Naive thymus-derived CD8-positive, alpha-beta T cell (primary cell): Measurements from ENCODE around the gene NAT9. TPM values are rescaled to one million over a fixed set of nuclear protein-coding genes. Genes with fewer than 3 reads are reported as not detected.

Source experiments
- ATAC-seq, 2 donors: fragments of 150-1000 bp; cut with Tn5 transposase in 1 of 2; sonication (Bioruptor Pico), chemical (Tn5 transposase) in 1 of 2; 1 replicate in 1 of 2; 2 replicates in 1 of 2; pipeline ENCODE4 v1.10.0; 2021; ENCODE audit warnings: mild to moderate bottlenecking in 2 of 2, moderate library complexity in 2 of 2
- POLR2A ChIA-PET: fragments of 350-600 bp; sonication (Branson Sonifier 250); formaldehyde crosslinking; loops from one replicate; lab custom pipeline; 2021; ENCODE audit warnings: antibody characterized with exemption; lab: Charles Lee
- DNase-seq, 10 donors: peaks; one replicate each; pipeline versions ENCODE4 v3.0.0 to v3.0.0-alpha.2; 2020 to 2022
- H3K27ac Mint-ChIP-seq, 10 donors: one replicate each; pipeline ENCODE4 v1.8.0; 2020 to 2022; ENCODE audit warnings: mild to moderate bottlenecking in 10 of 10, mixed read lengths in 10 of 10, moderate library complexity in 4 of 10, inconsistent platforms in 1 of 10
- H3K27me3 Mint-ChIP-seq, 5 donors: one replicate each; pipeline ENCODE4 v1.8.0; 2021 to 2022; ENCODE audit warnings: mixed read lengths in 5 of 5
- H3K36me3 Mint-ChIP-seq, 3 donors: one replicate each; pipeline ENCODE4 v1.8.0; 2020 to 2022; ENCODE audit warnings: mixed read lengths in 3 of 3, mild to moderate bottlenecking in 2 of 3, inconsistent platforms in 1 of 3
- H3K4me1 Mint-ChIP-seq, 4 donors: one replicate each; pipeline ENCODE4 v1.8.0; 2021 to 2022; ENCODE audit warnings: mixed read lengths in 4 of 4
- H3K4me3 Mint-ChIP-seq, 10 donors: one replicate each; pipeline ENCODE4 v1.8.0; 2020 to 2022; ENCODE audit warnings: mild to moderate bottlenecking in 10 of 10, mixed read lengths in 10 of 10, moderate library complexity in 6 of 10, inconsistent platforms in 1 of 10
- H3K9me3 Mint-ChIP-seq, 9 donors: one replicate each; pipeline ENCODE4 v1.8.0; 2020 to 2022; ENCODE audit warnings: mixed read lengths in 9 of 9, mild to moderate bottlenecking in 3 of 9, inconsistent platforms in 1 of 9, moderate library complexity in 1 of 9
- polyA plus RNA-seq, 3 donors: library from polyadenylated mRNA; unstranded; fragments of 300-500 nt; fragmentation: Illumina TruSeq; gene quantifications; one replicate each; pipeline ENCODE4 v1.2.3, GENCODE V29; 2021
- total RNA-seq, 8 experiments: library from RNA in 2 of 8; stranded (reverse) in 2 of 8; gene quantifications; one replicate each; pipeline ENCODE4 v1.2.3 and lab custom pipeline; 2021 to 2026

The NAT9 gene, protein sequence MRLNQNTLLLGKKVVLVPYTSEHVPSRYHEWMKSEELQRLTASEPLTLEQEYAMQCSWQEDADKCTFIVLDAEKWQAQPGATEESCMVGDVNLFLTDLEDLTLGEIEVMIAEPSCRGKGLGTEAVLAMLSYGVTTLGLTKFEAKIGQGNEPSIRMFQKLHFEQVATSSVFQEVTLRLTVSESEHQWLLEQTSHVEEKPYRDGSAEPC
- total RNA-seq: 10 to 100 TPM; 66.5 to 71.5 TPM
- 10 to 100 TPM in 2 of 3 donors, 1 to 10 TPM in 1; 9.8 to 28.3 (median 20.2) TPM for polyA plus RNA-seq
- 32.9 to 90.0 (median 58.4) reads per million in 6 experiments for total RNA-seq (lab: John Stamatoyannopoulos, UW)

DNA sequence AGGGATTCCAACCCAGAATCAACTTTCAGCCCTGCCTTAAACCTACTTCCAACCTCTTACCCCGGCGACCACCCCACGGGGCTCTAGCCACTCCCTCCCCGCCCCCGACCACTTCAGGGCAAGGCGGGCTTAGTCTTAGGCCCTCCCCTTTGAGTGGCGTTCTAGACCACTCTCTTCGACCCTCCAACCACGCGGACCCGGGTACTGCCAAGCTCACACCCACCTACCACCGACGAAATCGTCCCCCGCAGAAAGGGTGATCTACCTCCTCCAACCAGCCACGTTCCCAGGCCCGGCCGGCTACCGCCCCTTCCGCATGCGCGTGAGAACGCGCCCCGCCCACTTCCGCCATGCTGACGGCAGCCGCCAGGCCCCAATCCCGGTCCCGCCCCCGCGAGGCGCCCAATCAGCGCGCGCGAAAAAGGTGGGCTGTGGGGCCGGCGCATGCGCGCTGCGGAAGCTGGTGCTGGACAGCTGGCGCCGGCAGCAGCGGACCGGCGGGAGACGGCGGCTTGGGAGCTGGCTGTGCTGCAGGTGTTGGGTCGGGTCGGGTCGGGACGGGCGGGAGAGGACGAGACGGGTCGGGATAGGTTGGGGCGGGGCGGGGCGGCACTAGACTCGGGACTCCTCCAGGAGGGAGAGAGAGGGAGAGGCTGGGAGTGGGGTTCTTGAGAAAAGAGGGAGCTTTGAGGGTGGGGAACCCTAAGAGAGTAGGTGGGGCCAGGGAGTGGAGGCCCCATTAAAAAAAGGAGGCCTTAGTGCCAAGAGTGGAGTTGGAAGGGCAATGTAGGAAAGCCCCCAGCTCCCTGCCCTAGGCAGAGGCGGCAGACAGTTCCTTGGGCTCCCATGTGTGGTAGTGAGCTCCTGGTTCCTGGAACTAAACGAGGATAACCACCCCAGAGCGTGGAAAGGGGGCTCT is at the start of gene NAT9:
NAT9 (minus strand) TSS at position 302 of the 919 bp plus-strand sequence. CDS start 647 bp downstream, outside the sequence.
- ATAC-seq (peak; percentile 76 to 83), DNase-seq (peak; percentile 95 to 100 (median 98))
- Mint-ChIP-seq H3K36me3 (peaks cover 0 to 26% (median 2%) of the 10 kb centered on the region in 3 donors), H3K27ac (peak within 1 kb of the TSS; percentile 93 to 99 (median 96)), H3K27me3 (no peaks in the 10 kb centered on the region), H3K9me3 (no peaks in the 10 kb centered on the region), H3K4me3 (peak within 1 kb of the TSS; percentile 96 to 100 (median 99)), H3K4me1 (peaks cover 26 to 71% (median 61%) of the 10 kb centered on the region in 4 donors)
- POLR2A ChIA-PET: interaction anchor here (0.6 to 14.1 kb wide), 10 partner anchors 11 to 97 kb away, joined by 3 to 231 read pairs (median 8); partner anchors contain the start of genes FDXR, NHERF1 and RAB37

DNA sequence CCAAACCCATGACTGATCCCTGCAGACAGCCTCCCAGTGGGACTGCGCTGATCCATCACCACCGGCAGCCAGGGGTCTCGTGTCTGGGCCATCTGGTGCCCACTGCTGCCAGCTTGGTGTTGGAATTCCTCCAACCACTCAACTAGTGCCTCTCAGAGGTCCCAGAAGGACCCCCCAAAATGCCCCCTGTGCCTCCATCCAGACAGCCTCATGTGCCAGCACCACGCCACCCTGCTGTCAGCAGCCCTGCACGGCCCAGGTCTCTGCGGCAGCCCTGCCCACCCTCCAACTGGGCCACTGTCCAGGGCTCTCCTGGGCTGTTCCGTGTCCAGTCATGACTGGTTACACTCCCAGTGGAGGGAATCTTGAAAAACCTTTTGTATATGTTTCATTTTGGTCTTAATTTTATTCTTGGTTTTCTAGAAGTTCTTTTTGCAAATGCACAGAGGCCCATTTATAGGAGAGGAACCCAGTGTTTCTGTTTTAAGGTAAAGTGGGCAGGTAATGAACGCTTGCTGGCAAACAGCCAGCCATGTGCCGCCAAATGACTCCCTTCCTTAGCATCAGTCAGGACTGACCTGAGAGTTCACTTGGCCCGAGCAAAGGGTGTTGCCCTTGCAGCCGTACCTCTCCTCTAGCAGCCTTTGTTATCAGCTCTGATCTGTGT is 48.9 kb upstream of the NAT9 start:
- ATAC-seq: no peak
- H3K36me3 Mint-ChIP-seq: peaks cover 0 to 36% (median 13%) of the 10 kb centered on the region in 3 donors
- POLR2A ChIA-PET: no interaction called here

GRCh38 chr17:74822939-74823367 is 46.8 kb upstream of the NAT9 start:
- Mint-ChIP-seq H3K36me3 (peaks cover 0 to 53% (median 17%) of the 10 kb centered on the region in 3 donors), H3K27ac (no peak overlapping the region), H3K9me3 (no peaks in the 10 kb centered on the region), H3K4me3 (no peak overlapping the region), H3K27me3 (no peaks in the 10 kb centered on the region), H3K4me1 (no peaks in the 10 kb centered on the region)
- POLR2A ChIA-PET: no interaction called here
- ATAC-seq: no peak
- DNase-seq: no peak

More for the DNA sequence above, 48.9 kb upstream of the NAT9 start:
- H3K27ac Mint-ChIP-seq: no peak overlapping the region
- no peaks in the 10 kb centered on the region for H3K4me1 Mint-ChIP-seq
- no peak overlapping the region for H3K4me3 Mint-ChIP-seq
- DNase-seq: no peak
- no peaks in the 10 kb centered on the region for H3K27me3 Mint-ChIP-seq
- H3K9me3 Mint-ChIP-seq: no peaks in the 10 kb centered on the region

DNA sequence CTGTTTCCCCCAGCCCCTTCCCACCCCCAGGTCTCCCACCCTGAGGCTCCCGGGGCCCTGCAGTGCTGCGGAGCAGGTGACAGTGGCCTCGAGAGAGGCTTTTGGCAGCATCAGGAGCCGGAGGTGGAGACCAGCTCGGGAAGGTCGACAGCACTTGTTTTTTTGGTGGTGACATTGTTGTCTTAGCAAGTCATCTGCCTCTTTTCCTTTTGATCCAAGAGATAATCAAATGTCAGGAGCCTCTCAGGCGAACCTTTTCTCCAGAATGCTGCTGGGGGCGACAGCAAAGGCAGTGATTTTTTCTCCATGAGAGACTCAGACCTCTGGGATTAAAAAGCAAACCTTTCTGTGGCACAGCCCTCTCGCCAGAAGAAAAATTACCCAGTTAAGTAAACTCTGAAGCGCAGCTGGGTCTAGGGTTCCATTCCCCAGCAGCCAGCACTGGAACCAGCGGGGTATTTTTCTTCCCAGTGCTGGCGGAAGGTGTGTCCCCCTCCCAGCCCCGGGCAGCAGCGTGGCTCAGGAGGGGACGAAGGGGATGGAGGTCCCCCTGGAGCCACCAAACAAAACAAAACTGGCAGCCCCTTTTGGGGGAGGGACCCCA is 46.3 kb upstream of the NAT9 start:
- Mint-ChIP-seq H3K4me3 (no peak overlapping the region), H3K9me3 (no peaks in the 10 kb centered on the region), H3K36me3 (peaks cover 0 to 57% (median 17%) of the 10 kb centered on the region in 3 donors), H3K27ac (no peak overlapping the region), H3K27me3 (no peaks in the 10 kb centered on the region), H3K4me1 (no peaks in the 10 kb centered on the region)
- no peak for DNase-seq
- POLR2A ChIA-PET: no interaction called here
- no peak for ATAC-seq

DNA sequence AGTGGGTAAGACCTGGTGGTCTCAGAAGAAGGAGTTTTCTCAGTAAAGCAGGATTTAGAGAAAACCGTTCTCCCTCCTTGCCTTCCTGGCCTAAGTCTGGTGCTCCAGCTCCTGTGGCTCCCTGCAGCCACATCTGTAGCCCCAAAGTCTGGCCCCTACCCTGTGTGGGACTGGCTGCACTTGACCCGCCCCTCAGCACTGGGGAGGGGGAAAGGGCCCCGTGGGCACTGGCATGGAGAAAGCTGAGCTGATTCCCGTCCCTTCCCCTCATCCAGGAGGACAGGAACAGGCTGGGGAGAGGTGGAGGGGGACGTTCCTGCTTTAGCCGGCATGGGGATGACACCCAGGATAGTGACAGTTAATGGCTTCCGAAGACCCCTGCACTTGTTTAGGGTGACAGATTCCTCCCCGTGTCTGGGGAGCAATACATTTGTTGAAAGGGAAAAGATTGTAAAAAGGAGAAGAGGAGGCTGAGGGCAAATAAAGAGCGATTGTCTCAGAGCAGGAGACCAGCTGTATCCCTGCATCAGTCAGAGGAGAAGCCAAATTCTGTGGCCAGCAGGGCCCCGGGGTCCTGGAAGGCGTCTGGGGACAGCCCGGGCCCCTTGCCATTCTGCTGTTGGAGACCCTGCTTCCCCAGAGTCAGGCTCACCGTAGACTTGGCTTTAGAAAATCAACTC is 45.6 kb upstream of the NAT9 start:
- no peaks in the 10 kb centered on the region for H3K4me1 Mint-ChIP-seq
- DNase-seq: no peak

GRCh38 chr17:74819801-74820436 is 43.8 kb upstream of the NAT9 start:
- H3K4me1 Mint-ChIP-seq: peaks cover 0 to 8% (median 1%) of the 10 kb centered on the region in 4 donors
- no peak overlapping the region for H3K27ac Mint-ChIP-seq
- H3K4me3 Mint-ChIP-seq: no peak overlapping the region
- POLR2A ChIA-PET: no interaction called here
- H3K27me3 Mint-ChIP-seq: no peaks in the 10 kb centered on the region
- DNase-seq (no peak), ATAC-seq (no peak)
- no peaks in the 10 kb centered on the region for H3K9me3 Mint-ChIP-seq
- H3K36me3 Mint-ChIP-seq: peaks cover 0 to 63% (median 16%) of the 10 kb centered on the region in 3 donors

More for the DNA sequence above, 45.6 kb upstream of the NAT9 start:
- no peaks in the 10 kb centered on the region for H3K27me3 Mint-ChIP-seq
- peaks cover 0 to 60% (median 17%) of the 10 kb centered on the region in 3 donors for H3K36me3 Mint-ChIP-seq
- H3K27ac Mint-ChIP-seq: no peak overlapping the region
- H3K9me3 Mint-ChIP-seq: no peaks in the 10 kb centered on the region
- POLR2A ChIA-PET: no interaction called here
- no peak overlapping the region for H3K4me3 Mint-ChIP-seq
- ATAC-seq: no peak

- no peak overlapping the region for H3K4me3 Mint-ChIP-seq
- POLR2A ChIA-PET: no interaction called here
- no peak for ATAC-seq
- no peaks in the 10 kb centered on the region for H3K9me3 Mint-ChIP-seq
- peaks cover 0 to 8% (median 1%) of the 10 kb centered on the region in 4 donors for H3K4me1 Mint-ChIP-seq
- peaks cover 0 to 65% (median 11%) of the 10 kb centered on the region in 3 donors for H3K36me3 Mint-ChIP-seq
- no peak overlapping the region for H3K27ac Mint-ChIP-seq
- no peaks in the 10 kb centered on the region for H3K27me3 Mint-ChIP-seq
- no peak for DNase-seq
Observed at GRCh38 chr17:74818291-74818938, 42.3 kb upstream of the NAT9 start.

GRCh38 chr17:74816905-74817620 is 40.9 kb upstream of the NAT9 start:
- POLR2A ChIA-PET: no interaction called here
- Mint-ChIP-seq H3K36me3 (peaks cover 0 to 66% (median 11%) of the 10 kb centered on the region in 3 donors), H3K4me1 (peaks cover 0 to 8% (median 1%) of the 10 kb centered on the region in 4 donors), H3K27me3 (no peaks in the 10 kb centered on the region), H3K4me3 (no peak overlapping the region), H3K9me3 (no peaks in the 10 kb centered on the region), H3K27ac (no peak overlapping the region)
- DNase-seq (no peak), ATAC-seq (no peak)

GRCh38 chr17:74815550-74816370 is 39.6 kb upstream of the NAT9 start:
- H3K9me3 Mint-ChIP-seq: no peaks in the 10 kb centered on the region
- H3K4me3 Mint-ChIP-seq: no peak overlapping the region
- POLR2A ChIA-PET: interaction anchor here (1.1 kb wide), 1 partner anchor 158 kb away, joined by 3 read pairs; no protein-coding TSS in a partner anchor
- DNase-seq (no peak), ATAC-seq (no peak)
- H3K27ac Mint-ChIP-seq: peak overlapping the region in 1 of 10 donors; percentile 15
- H3K36me3 Mint-ChIP-seq: peaks cover 0 to 65% (median 10%) of the 10 kb centered on the region in 3 donors
- peaks cover 0 to 8% (median 1%) of the 10 kb centered on the region in 4 donors for H3K4me1 Mint-ChIP-seq
- no peaks in the 10 kb centered on the region for H3K27me3 Mint-ChIP-seq

DNA sequence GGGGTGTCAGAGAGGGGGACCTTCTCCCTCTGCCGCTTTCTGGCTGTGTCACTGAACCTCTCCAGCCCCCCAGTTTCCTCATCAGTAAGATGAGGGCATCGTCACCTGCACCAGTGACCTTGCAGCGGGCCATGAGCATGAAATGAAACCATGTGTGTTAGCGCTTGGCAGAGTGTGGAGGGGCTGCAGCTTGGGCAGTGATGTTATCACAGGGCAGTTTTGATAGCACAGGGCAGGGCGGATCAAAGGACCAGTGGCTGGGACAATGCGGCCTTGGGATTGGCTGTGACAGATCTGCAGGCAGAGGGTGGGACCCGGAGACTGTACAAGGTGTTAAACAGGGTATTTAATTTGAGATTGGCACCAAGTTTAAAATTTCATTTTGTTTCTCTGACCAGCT is 38.9 kb upstream of the NAT9 start:
- no peaks in the 10 kb centered on the region for H3K27me3 Mint-ChIP-seq
- peaks cover 0 to 8% (median 2%) of the 10 kb centered on the region in 4 donors for H3K4me1 Mint-ChIP-seq
- POLR2A ChIA-PET: interaction anchor here (1.1 kb wide), 1 partner anchor 157 kb away, joined by 3 read pairs; no protein-coding TSS in a partner anchor
- ATAC-seq (no peak), DNase-seq (no peak)
- H3K27ac Mint-ChIP-seq: peak overlapping the region in 1 of 10 donors; percentile 67
- H3K9me3 Mint-ChIP-seq: no peaks in the 10 kb centered on the region
- peaks cover 0 to 69% (median 8%) of the 10 kb centered on the region in 3 donors for H3K36me3 Mint-ChIP-seq
- H3K4me3 Mint-ChIP-seq: no peak overlapping the region
